H1 (cell line): ENCODE data around the gene NHP2. TPM values are rescaled to one million over a fixed set of nuclear protein-coding genes. Genes with fewer than 3 reads are reported as not detected.

Experiments
- CTCF ChIA-PET: fragments of 300-600 bp; sonication (Branson Sonifier 250); formaldehyde crosslinking; loops from one replicate; lab custom pipeline; 2021; ENCODE audit not compliant: partially characterized antibody; lab: Charles Lee
- POLR2A ChIA-PET: fragments of 300-600 bp; sonication (Branson Sonifier 250); formaldehyde crosslinking; loops from one replicate; lab custom pipeline; 2021; ENCODE audit warnings: inconsistent platforms; ENCODE audit not compliant: partially characterized antibody; lab: Charles Lee
- DNase-seq, 2 experiments: peaks; one replicate each; pipeline versions ENCODE4 v3.0.0 to v3.0.0-alpha.2; 2010 to 2022; ENCODE audit warnings: low spot score in 2 of 2, low read depth in 1 of 2, mixed read lengths in 1 of 2
- FAIRE-seq: peaks from 2 replicates; lab custom pipeline; 2011; peaks lifted over from hg19 to GRCh38; lab: Jason Lieb, UNC
- H2AFZ ChIP-seq: 2 replicates; pipeline ENCODE4 v1.8.1; 2012; ENCODE audit warnings: low read length, inconsistent platforms
- H2AK5ac ChIP-seq: 2 replicates; pipeline ENCODE4 v1.6.1; 2013; ENCODE audit warnings: low read depth, low read length
- H2BK120ac ChIP-seq: replicated peaks from 2 replicates; pipeline ENCODE3; 2013; ENCODE audit warnings: low read depth, low read length, inconsistent platforms
- H2BK12ac ChIP-seq: 2 replicates; pipeline ENCODE4 v1.6.1; 2013; ENCODE audit warnings: low read depth, low read length
- H2BK15ac ChIP-seq: 2 replicates; pipeline ENCODE4 v1.6.1; 2013; ENCODE audit warnings: low read length
- H2BK20ac ChIP-seq: 2 replicates; pipeline ENCODE4 v1.6.1; 2013; ENCODE audit warnings: low read length
- H2BK5ac ChIP-seq: 2 replicates; pipeline ENCODE4 v1.6.1; 2013; ENCODE audit warnings: low read depth, low read length
- H3K14ac ChIP-seq: 2 replicates; pipeline ENCODE4 v1.6.1; 2013; ENCODE audit warnings: inconsistent platforms; ENCODE audit not compliant: insufficient read length
- H3K18ac ChIP-seq: 2 replicates; pipeline ENCODE4 v1.6.1; 2013; ENCODE audit warnings: low read length; ENCODE audit errors: extremely low read depth
- H3K23ac ChIP-seq: 2 replicates; pipeline ENCODE4 v1.6.1; 2013; ENCODE audit warnings: inconsistent platforms; ENCODE audit not compliant: insufficient read length
- H3K23me2 ChIP-seq: 2 replicates; pipeline ENCODE4 v1.6.1; 2013; ENCODE audit warnings: low read depth, low read length
- H3K27ac ChIP-seq: 2 replicates; pipeline ENCODE4 v1.6.1; 2011; ENCODE audit warnings: low read depth, low read length, inconsistent platforms
- H3K27me3 ChIP-seq, 4 experiments: replicated peaks in 1 of 4; 1 replicate in 1 of 4; 2 replicates in 3 of 4; pipeline versions ENCODE4 v1.6.1 to v1.8.1; 2011 to 2013; ENCODE audit warnings: low read length in 3 of 4, mild to moderate bottlenecking in 3 of 4, inconsistent platforms in 2 of 4, mixed read lengths in 2 of 4, moderate library complexity in 1 of 4; ENCODE audit not compliant: control insufficient read depth in 3 of 4, insufficient read depth in 3 of 4; ENCODE audit errors: extremely low read depth in 1 of 4
- H3K36me3 ChIP-seq, 4 experiments: 2 replicates each; pipeline versions ENCODE4 v1.6.1 to v1.8.1; 2011 to 2013; ENCODE audit warnings: mild to moderate bottlenecking in 4 of 4, low read length in 3 of 4, moderate library complexity in 2 of 4, control low read depth in 1 of 4, inconsistent platforms in 1 of 4; ENCODE audit not compliant: insufficient read depth in 4 of 4, control insufficient read depth in 2 of 4
- H3K4ac ChIP-seq: replicated peaks from 2 replicates; pipeline ENCODE3; 2013; ENCODE audit warnings: low read length, low read depth, mixed read lengths, inconsistent platforms; ENCODE audit not compliant: insufficient read length
- H3K4me1 ChIP-seq, 4 experiments: replicated peaks in 1 of 4; 1 replicate in 1 of 4; 2 replicates in 3 of 4; pipeline versions ENCODE4 v1.6.1 to v1.8.1; 2011 to 2013; ENCODE audit warnings: low read length in 3 of 4, inconsistent platforms in 2 of 4, mixed read lengths in 1 of 4; ENCODE audit not compliant: insufficient read depth in 4 of 4, control insufficient read depth in 3 of 4
- H3K4me2 ChIP-seq, 2 experiments: 2 replicates each; pipeline versions ENCODE4 v1.6.1 to v1.8.1; 2011 to 2013; ENCODE audit warnings: low read depth in 2 of 2, low read length in 2 of 2, control low read depth in 1 of 2, inconsistent platforms in 1 of 2, mild to moderate bottlenecking in 1 of 2; ENCODE audit not compliant: insufficient read depth in 1 of 2
- H3K4me3 ChIP-seq, 4 experiments: fragments of 200-600, 300-600 bp in 1 of 4; sonication (generic), shearing (Covaris generic), sonication (Bioruptor Twin) in 1 of 4; 2 replicates each; pipeline versions ENCODE4 v1.5.1 to v1.8.1; 2011 to 2016; ENCODE audit warnings: low read length in 4 of 4, low read depth in 3 of 4, control low read depth in 2 of 4, inconsistent platforms in 2 of 4, mild to moderate bottlenecking in 2 of 4, mixed read lengths in 1 of 4, moderate library complexity in 1 of 4; ENCODE audit not compliant: insufficient read depth in 2 of 4; ENCODE audit errors: extremely low read depth in 1 of 4
- H3K56ac ChIP-seq: replicated peaks from 2 replicates; pipeline ENCODE3; 2013; ENCODE audit warnings: low read depth, mild to moderate bottlenecking, mixed read lengths, low read length, inconsistent platforms; ENCODE audit not compliant: insufficient read length
- H3K79me1 ChIP-seq: 2 replicates; pipeline ENCODE4 v1.6.1; 2013; ENCODE audit warnings: low read depth, low read length, control low read depth
- H3K79me2 ChIP-seq, 2 experiments: 2 replicates each; pipeline versions ENCODE4 v1.6.1 to v1.8.1; 2012 to 2013; ENCODE audit warnings: low read length in 2 of 2, mild to moderate bottlenecking in 2 of 2, inconsistent platforms in 1 of 2; ENCODE audit not compliant: insufficient read depth in 2 of 2, control insufficient read depth in 1 of 2
- H3K9ac ChIP-seq, 4 experiments: replicated peaks in 1 of 4; 1 replicate in 1 of 4; 2 replicates in 3 of 4; pipeline versions ENCODE4 v1.6.1 to v1.8.1; 2011 to 2013; ENCODE audit warnings: low read depth in 3 of 4, low read length in 3 of 4, control low read depth in 2 of 4, mild to moderate bottlenecking in 2 of 4, moderate library complexity in 2 of 4, inconsistent platforms in 1 of 4; ENCODE audit errors: extremely low read depth in 1 of 4
- H3K9me3 ChIP-seq, 2 experiments: 2 replicates each; pipeline versions ENCODE4 v1.6.1 to v1.8.1; 2012 to 2013; ENCODE audit warnings: mild to moderate bottlenecking in 2 of 2, moderate library complexity in 2 of 2, control low read depth in 1 of 2, inconsistent platforms in 1 of 2, low read depth in 1 of 2, low read length in 1 of 2, mixed read lengths in 1 of 2; ENCODE audit not compliant: insufficient read depth in 2 of 2
- H4K20me1 ChIP-seq, 2 experiments: replicated peaks in 1 of 2; 2 replicates each; pipeline versions ENCODE3 to v1.8.1; 2011 to 2013; ENCODE audit warnings: inconsistent platforms in 2 of 2, low read length in 2 of 2, mild to moderate bottlenecking in 1 of 2; ENCODE audit not compliant: insufficient read depth in 2 of 2, control insufficient read depth in 1 of 2
- H4K5ac ChIP-seq: 2 replicates; pipeline ENCODE4 v1.6.1; 2013; ENCODE audit warnings: low read length, low read depth, mixed read lengths, inconsistent platforms; ENCODE audit not compliant: insufficient read length
- H4K8ac ChIP-seq: 2 replicates; pipeline ENCODE4 v1.8.0; 2013; ENCODE audit warnings: mild to moderate bottlenecking, moderate library complexity, low read length, inconsistent platforms; ENCODE audit not compliant: insufficient read depth; ENCODE audit errors: extremely low read depth
- H4K91ac ChIP-seq: replicated peaks from 2 replicates; pipeline ENCODE3; 2013; ENCODE audit warnings: low read length, mixed read lengths, inconsistent platforms; ENCODE audit not compliant: insufficient read length
- KDM5A ChIP-seq: fragments of 200-600 bp; IDR thresholded peaks from 2 replicates; pipeline ENCODE4 v1.7.1; 2012; ENCODE audit warnings: mild to moderate bottlenecking, low read length, inconsistent platforms, mixed read lengths
- POLR2A ChIP-seq, 2 experiments: IDR thresholded peaks; 1 replicate in 1 of 2; 2 replicates in 1 of 2; pipeline ENCODE4 v1.6.1; 2011; ENCODE audit warnings: low read depth in 2 of 2, low read length in 2 of 2, mild to moderate bottlenecking in 2 of 2; ENCODE audit errors: control extremely low read depth in 1 of 2
- POLR2AphosphoS5 ChIP-seq: IDR thresholded peaks from 2 replicates; pipeline ENCODE4 v1.6.1; 2011; ENCODE audit warnings: low read depth, low read length
- whole genome bisulfite sequencing, 2 experiments: shearing (Covaris generic) in 1 of 2; methylation state at CpG; one replicate each; pipeline versions ENCODE4 v1.1.6 to v1.1.7; 2013 to 2015; ENCODE audit warnings: low lambda C conversion rate in 2 of 2, mixed read lengths in 2 of 2, inconsistent platforms in 1 of 2, low coverage in 1 of 2, missing lambda C conversion rate in 1 of 2; ENCODE audit not compliant: insufficient replicate concordance in 2 of 2, insufficient coverage in 1 of 2, insufficient read length in 1 of 2; ENCODE audit errors: extremely low coverage in 1 of 2, missing lambda C conversion rate in 1 of 2; 5-methylcytosine and 5-hydroxymethylcytosine counted together
- polyA plus RNA-seq, 7 experiments: library from polyadenylated mRNA; depleted of rRNA in 3 of 7; stranded (reverse) in 5 of 7; unstranded in 2 of 7; fragments of >200 nt in 5 of 7; fragments of 200-250 nt in 2 of 7; gene quantifications; 1 replicate in 5 of 7; 2 replicates in 1 of 7; 4 replicates in 1 of 7; pipeline versions ENCODE4 v1.2.1 to v1.2.3, GENCODE V29; 2011 to 2013; ENCODE audit warnings: missing spikeins in 2 of 7, mixed read lengths in 2 of 7
- total RNA-seq: library from RNA; stranded (reverse); fragmentation: NEBNext Ultra II Directional; extraction: Animal tissue kit (Norgen Biotek cat#: 25700); gene quantifications from 2 replicates; pipeline ENCODE4 v1.2.1, GENCODE V29; 2021

Gene NHP2
- total and polyA plus RNA-seq, 2 of the 8 experiments (the other 6 are each of a cell fraction or from before 2014, with no cell fraction given) = 241 to 263 TPM

GRCh38 chr5:178137991-178138390 is 15.7 kb downstream of the NHP2 start:
- TF ChIP-seq KDM5A (no peak), POLR2A (IDR thresholded peaks at IDR 0.05; ENCODE audit: control extremely low read depth in 1 of 2, low read depth in 2 of 2, low read length in 2 of 2) (0 out of 3 replicates have a peak, but pooled peaks of 1 of the 2 experiments have one; percentile 26), POLR2AphosphoS5 (peak; percentile 47; the same call in 1 of the 2 replicates)
- Histone ChIP-seq H2AK5ac (no peak overlapping the region), H2BK15ac (no peak overlapping the region), H3K4me1 (no peaks in the 10 kb centered on the region; a peak in 1 of 7 replicates), H3K27ac (no peak overlapping the region), H3K23ac (no peak overlapping the region), H4K8ac (no peak overlapping the region), H2BK120ac (no peak overlapping the region), H3K23me2 (no peaks in the 10 kb centered on the region), H3K9me3 (no peaks in the 10 kb centered on the region), H3K18ac (no peak overlapping the region), H3K14ac (no peak overlapping the region), H3K56ac (no peak overlapping the region), H4K20me1 (peaks cover 0 to 28% of the 10 kb centered on the region in 2 experiments), H3K27me3 (no peaks in the 10 kb centered on the region), H2BK5ac (0 out of 2 replicates have a peak overlapping the region, but pooled peaks have one; percentile 35), H2BK20ac (no peak overlapping the region), H3K4me2 (no peak overlapping the region), H4K5ac (no peak overlapping the region), H3K4me3 (no peak overlapping the region), H3K79me2 (peaks cover 0 to 37% of the 10 kb centered on the region in 2 experiments; a peak in 2 of 4 replicates), H2BK12ac (no peak overlapping the region), H4K91ac (no peak overlapping the region), H3K79me1 (peaks cover 14% of the 10 kb centered on the region), H2AFZ (no peak overlapping the region), H3K9ac (no peak overlapping the region), H3K36me3 (peaks cover 2 to 81% (median 34%) of the 10 kb centered on the region in 4 experiments; a peak in 7 of 8 replicates), H3K4ac (no peak overlapping the region)
- 94% methylated on average over 12 of the region's 12 CpGs; no CpG with 5 or more reads in 1 of the 2 experiments for WGBS, 2 experiments
- ChIA-PET CTCF (interaction anchor here (0.9 to 9.2 kb wide), 10 partner anchors 9 to 66 kb away, joined by 3 to 125 read pairs (median 4); partner anchors contain the start of gene N4BP3), POLR2A (interaction anchor here (0.9 to 40.7 kb wide), 5 partner anchors 10 to 65 kb away, joined by 3 to 1250 read pairs (median 115); partner anchors contain the start of genes N4BP3 and NHP2)
- FAIRE-seq (no peak), DNase-seq (no peak)
